Right cardiac atrium (tissue), 5 donors: ENCODE results near the gene HOMER3. TPM values are rescaled to one million over a fixed set of nuclear protein-coding genes. Genes with fewer than 3 reads are reported as not detected.
"Not testable (repeated sequence)": the region's sequence is repeated elsewhere in the genome, so short reads cannot be mapped to it uniquely, and the experiment has no call there.

Source experiments
- ATAC-seq, 2 donors: fragments of 200-7000 bp; cut with Tn5 transposase; one replicate each; pipeline versions ENCODE4 v1.8.0 to v1.9.1; 2020; ENCODE audit warnings: moderate library complexity in 2 of 2, mild to moderate bottlenecking in 1 of 2
- DNase-seq, 3 donors: peaks; one replicate each; pipeline ENCODE4 v3.0.0-alpha.2; 2020
- H3K27ac ChIP-seq: one replicate; pipeline ENCODE4 v1.5.1; 2013; ENCODE audit warnings: mild to moderate bottlenecking, low read length, control low read depth, moderate library complexity
- H3K27me3 ChIP-seq: one replicate; pipeline ENCODE4 v1.6.1; 2013; ENCODE audit not compliant: control insufficient read depth, insufficient read depth
- H3K4me1 ChIP-seq: one replicate; pipeline ENCODE4 v1.6.1; 2013; ENCODE audit warnings: low read length; ENCODE audit not compliant: control insufficient read depth, insufficient read depth
- H3K4me3 ChIP-seq: one replicate; pipeline ENCODE4 v1.5.1; 2013; ENCODE audit warnings: low read length, control low read depth
- H3K9me3 ChIP-seq: one replicate; pipeline ENCODE4 v1.6.1; 2013; ENCODE audit warnings: low read length; ENCODE audit not compliant: control insufficient read depth
- WGBS: extraction: QIAGEN DNeasy Blood & Tissue Kit; methylation state at CpG from one replicate; pipeline ENCODE4 v1.1.7; 2013; 5-methylcytosine and 5-hydroxymethylcytosine counted together
- intact Hi-C, 4 donors: fragments of 100-400 bp; cut with DNase I; formaldehyde crosslinking; loops; one replicate each; pipeline versions ENCODE4 v1.11.0 to v1.14.0; 2022 to 2023
- polyA plus RNA-seq: library from polyadenylated mRNA; stranded (reverse); fragments of 200-250 nt; gene quantifications from one replicate; pipeline ENCODE4 v1.2.3, GENCODE V29; 2013
- total RNA-seq, 4 donors: library from RNA; stranded (reverse); fragmentation: NEBNext Ultra II Directional; extraction: Animal tissue kit (Norgen Biotek cat#: 25700); gene quantifications; one replicate each; pipeline ENCODE4 v1.2.1, GENCODE V29; 2021
- donor health status: healthy with polysubstance abuse.
- donor health status: DM: no; HTN: yes; CAD: no.
- donor health status: DM: no; HTN: no; CAD: no.
- donor health status: DM: no; HTN: yes; CAD: no; lungs with severe emphysema.
- donor health status: DM: yes; HTN: yes; CAD: no.

The HOMER3 gene
- total and polyA plus RNA-seq, 5 donors: 10.2 to 26.5 (median 12.8) TPM

DNA sequence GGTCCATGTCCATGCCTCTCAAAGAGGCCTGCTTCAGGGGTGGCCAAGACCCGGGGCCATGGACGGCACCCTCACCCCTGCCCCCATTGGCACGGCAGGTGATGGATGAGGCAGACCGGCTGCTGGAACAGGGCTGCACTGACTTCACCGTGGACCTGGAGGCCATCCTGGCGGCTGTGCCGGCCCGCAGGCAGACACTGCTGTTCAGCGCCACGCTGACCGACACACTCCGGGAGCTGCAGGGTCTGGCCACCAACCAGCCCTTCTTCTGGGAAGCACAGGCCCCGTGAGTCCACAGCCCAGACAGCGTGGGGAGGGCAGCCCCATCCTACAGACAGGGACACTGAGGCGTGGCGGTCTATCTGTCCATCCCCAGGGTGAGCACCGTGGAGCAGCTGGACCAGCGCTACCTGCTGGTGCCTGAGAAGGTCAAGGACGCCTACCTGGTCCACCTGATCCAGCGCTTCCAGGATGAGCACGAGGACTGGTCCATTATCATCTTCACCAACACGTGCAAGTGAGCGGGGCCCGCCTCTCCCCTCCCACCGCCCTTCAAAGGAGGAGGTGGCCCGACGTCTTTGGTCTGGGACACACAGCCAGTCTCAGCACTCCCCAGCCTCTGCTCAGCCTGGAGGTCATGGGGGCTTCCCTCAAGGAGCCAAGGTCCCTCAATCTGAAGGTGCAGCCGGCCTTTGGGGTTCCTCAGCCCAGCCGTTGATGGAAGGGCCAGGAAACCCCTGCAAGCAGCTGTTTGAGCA is 18.6 kb downstream of the HOMER3 start:
- DNase-seq: peak in 1 of 3 donors; percentile 13
- WGBS: 85% methylated on average over 29 of the region's 29 CpGs
- H3K27me3 ChIP-seq: no peaks in the 10 kb centered on the region
- peaks cover 4% of the 10 kb centered on the region for H3K4me1 ChIP-seq
- no peaks in the 10 kb centered on the region for H3K9me3 ChIP-seq
- H3K27ac ChIP-seq: no peak overlapping the region
- no peak overlapping the region for H3K4me3 ChIP-seq
- intact Hi-C loops: no loop called here
- no peak for ATAC-seq

DNA sequence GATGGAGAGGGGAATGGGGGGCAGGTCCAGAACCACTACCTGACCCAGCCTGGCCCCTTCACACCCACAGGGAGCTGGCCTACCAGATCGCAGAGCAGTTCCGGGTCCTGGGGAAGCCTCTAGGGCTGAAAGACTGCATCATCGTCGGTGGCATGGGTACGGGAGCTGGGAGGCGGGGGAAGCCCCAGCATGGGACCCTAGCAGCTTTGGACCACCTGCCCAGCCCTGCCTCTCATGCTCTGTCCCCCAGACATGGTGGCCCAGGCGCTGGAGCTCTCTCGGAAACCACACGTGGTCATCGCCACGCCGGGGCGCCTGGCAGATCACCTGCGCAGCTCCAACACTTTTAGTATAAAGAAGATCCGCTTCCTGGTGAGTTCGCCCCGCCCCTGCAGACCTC is 19.4 kb downstream of the HOMER3 start:
- peak in 1 of 3 donors; percentile 15 for DNase-seq
- Histone ChIP-seq H3K27me3 (no peaks in the 10 kb centered on the region), H3K27ac (no peak overlapping the region), H3K9me3 (no peaks in the 10 kb centered on the region), H3K4me3 (no peak overlapping the region), H3K4me1 (peaks cover 4% of the 10 kb centered on the region)
- no peak for ATAC-seq
- WGBS: 94% methylated on average over 17 of the region's 17 CpGs
- intact Hi-C loops: no loop called here

DNA sequence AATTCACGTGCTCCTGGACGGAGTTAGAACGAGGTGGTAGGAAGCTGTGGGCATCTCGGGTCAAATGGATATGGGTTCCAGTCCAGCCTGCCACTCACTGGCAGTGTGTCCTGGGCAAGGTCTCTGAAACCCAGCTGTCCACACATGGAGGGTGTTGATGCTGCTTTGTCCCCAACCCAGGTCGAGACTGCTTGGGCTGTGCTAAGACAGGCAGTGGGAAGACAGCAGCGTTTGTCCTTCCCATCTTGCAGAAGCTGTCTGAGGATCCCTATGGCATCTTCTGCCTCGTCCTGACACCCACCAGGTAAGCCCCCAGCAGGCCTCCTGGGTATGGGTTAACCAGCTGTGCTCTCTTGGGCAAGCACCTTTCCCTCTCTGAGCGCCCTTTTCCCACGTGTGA is 20.6 kb downstream of the HOMER3 start:
- ATAC-seq: no peak
- no peak overlapping the region for H3K27ac ChIP-seq
- no peaks in the 10 kb centered on the region for H3K27me3 ChIP-seq
- 53% methylated on average over 9 of the region's 9 CpGs for WGBS
- peaks cover 4% of the 10 kb centered on the region for H3K4me1 ChIP-seq
- intact Hi-C loops: no loop called here
- H3K9me3 ChIP-seq: no peaks in the 10 kb centered on the region
- H3K4me3 ChIP-seq: peak overlapping the region; percentile 90
- no peak for DNase-seq

DNA sequence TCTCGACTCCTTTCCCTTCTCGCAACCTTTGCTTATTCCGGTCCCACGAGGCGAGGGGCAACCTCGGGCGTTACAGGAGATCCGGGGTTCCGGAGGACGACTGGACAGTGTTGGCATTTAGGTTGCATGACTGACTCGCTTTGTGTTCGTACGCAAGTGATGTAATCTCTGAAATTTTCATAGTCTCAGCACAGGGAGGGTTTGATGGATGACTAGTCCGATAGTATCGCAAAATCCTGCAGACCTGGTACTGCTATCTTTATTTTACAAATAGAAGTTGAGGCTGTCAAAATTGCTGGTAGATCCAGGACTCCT is 21.2 kb downstream of the HOMER3 start:
- Histone ChIP-seq H3K27ac (no peak overlapping the region), H3K4me1 (peaks cover 4% of the 10 kb centered on the region)

DNA sequence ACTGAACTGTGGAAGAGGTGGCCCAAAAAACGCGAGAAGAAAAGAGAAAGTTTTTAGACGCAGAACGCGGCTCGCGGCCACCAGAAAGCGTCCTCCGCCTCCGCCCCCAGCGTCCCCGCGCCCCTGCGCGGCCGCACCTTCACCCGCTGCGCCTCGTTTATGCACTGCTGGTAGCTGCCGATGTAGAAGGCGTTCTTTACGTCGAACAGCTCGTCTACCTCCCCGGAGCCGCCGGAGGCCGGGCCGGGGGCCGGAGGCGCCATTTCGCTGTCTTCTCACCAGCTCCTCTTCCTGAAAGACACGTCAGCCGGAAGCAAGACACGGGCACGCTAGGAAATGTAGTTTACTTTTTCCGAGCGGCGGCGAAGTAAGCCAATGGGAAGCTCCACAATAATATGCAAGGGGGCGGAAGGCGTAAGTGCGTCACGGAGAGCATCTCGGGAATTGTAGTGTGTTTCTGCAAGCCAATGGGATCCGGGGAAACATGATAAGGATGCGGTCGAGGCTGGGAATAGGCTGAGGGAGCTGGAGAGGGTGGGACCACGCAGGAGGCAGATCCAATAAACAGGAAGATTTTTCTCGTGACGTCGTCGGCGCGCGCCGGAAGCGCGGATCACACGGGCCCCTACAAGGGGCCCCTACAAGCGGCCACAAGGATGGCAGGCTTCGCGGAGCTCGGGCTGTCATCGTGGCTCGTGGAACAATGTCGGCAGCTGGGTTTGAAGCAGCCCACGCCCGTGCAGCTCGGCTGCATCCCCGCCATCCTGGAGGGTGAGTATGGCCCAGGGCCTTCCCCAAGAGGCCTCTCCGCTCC is 21.7 kb downstream of the HOMER3 start, which contains the start of the genes COPE and DDX49:
TSS of gene COPE (minus strand) at position 302 of the 814 bp plus-strand sequence. CDS start at position 263, 39 bp downstream.
TSS of gene DDX49 (plus strand) at position 630 of the 814 bp plus-strand sequence. CDS start at position 657, 27 bp downstream.
- peak within 1 kb of the TSS; percentile 97 for H3K27ac ChIP-seq
- peak; percentile 99 for ATAC-seq
- peaks cover 4% of the 10 kb centered on the region for H3K4me1 ChIP-seq
- peak within 1 kb of the TSS; percentile 94 for H3K4me3 ChIP-seq
- intact Hi-C loops: no loop called here
- WGBS: under 1% methylated on average over 72 of the region's 72 CpGs
- DNase-seq: peak; percentile 97 to 99 (median 98)
- no peaks in the 10 kb centered on the region for H3K9me3 ChIP-seq
- no peaks in the 10 kb centered on the region for H3K27me3 ChIP-seq

More for the DNA sequence above, 21.2 kb downstream of the HOMER3 start:
- no peaks in the 10 kb centered on the region for H3K9me3 ChIP-seq
- DNase-seq (no peak), ATAC-seq (no peak)
- under 1% methylated on average over 15 of the region's 15 CpGs for WGBS
- H3K4me3 ChIP-seq: peak overlapping the region; percentile 90
- intact Hi-C loops: no loop called here
- H3K27me3 ChIP-seq: no peaks in the 10 kb centered on the region

DNA sequence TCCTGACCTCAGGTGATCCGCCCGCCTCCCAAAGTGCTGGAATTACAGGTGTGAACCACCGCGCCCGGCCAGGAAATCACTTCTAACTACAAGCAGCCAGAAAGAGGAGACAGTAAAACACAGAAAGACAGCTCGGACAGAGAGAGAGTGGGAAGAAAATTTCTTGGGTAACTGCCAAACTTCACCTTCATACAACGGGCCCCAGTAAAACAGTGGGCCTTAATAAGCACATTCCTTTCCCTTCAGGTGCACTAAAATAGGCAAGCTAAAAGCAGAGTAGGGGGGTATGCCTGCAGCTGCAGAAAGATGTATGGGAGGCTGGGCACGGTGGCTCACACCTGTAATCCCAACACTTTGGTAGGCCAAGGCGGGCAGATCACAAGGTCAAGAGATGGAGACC is 23.4 kb downstream of the HOMER3 start:
- H3K4me3 ChIP-seq, H3K27me3 ChIP-seq, ATAC-seq, H3K27ac ChIP-seq, H3K4me1 ChIP-seq, DNase-seq, intact Hi-C loops, H3K9me3 ChIP-seq: not testable (repeated sequence)
- 84% methylated on average over 9 of the region's 9 CpGs for WGBS

DNA sequence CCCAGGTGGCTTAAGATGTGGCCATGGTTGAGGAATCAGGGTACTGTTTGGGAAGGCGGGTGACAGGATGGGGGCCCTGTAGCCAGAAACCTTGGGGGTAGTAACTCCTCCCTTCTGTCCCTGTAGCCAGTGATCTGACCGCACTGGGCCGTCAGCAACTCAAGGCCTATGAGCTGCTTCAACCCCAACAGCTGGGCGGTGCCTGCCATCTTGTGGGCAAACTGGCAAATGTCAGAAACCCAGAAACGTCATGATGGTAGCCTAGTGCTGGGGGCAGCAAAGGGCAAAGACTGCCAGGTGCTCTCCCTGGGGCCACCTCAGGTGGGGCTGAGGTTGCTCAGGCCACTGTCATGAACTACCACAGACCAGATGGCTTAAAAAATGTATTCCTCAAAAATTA is 25.4 kb downstream of the HOMER3 start:
- Histone ChIP-seq H3K27me3 (no peaks in the 10 kb centered on the region), H3K4me1 (peaks cover 4% of the 10 kb centered on the region), H3K27ac (no peak overlapping the region), H3K9me3 (no peaks in the 10 kb centered on the region), H3K4me3 (no peak overlapping the region)
- WGBS: 51% methylated on average over 5 of the region's 5 CpGs
- intact Hi-C loops: no loop called here
- ATAC-seq: no peak
- DNase-seq: peak in 2 of 3 donors; percentile 34 to 75

DNA sequence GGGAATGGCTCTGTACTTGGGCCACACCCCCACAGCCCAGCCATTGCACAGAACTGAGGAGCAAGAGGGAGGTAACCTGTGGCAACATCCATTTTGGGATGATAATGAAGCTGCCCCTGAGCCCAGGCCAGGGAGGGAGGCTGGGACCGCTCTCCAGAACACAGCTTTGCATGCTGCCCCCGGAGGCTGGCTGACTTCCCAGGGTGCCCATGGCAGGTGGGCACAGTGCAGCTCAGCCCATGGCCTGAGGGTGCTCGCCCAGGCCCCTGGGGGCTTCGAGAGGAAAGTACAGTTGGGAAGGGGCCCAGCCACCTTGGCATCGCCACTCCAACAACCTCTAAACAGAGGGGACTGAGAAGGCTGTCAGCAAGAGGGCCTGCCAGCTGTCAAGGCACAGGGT is 27.6 kb downstream of the HOMER3 start:
- 88% methylated on average over 5 of the region's 5 CpGs for WGBS
- intact Hi-C loops: no loop called here

DNA sequence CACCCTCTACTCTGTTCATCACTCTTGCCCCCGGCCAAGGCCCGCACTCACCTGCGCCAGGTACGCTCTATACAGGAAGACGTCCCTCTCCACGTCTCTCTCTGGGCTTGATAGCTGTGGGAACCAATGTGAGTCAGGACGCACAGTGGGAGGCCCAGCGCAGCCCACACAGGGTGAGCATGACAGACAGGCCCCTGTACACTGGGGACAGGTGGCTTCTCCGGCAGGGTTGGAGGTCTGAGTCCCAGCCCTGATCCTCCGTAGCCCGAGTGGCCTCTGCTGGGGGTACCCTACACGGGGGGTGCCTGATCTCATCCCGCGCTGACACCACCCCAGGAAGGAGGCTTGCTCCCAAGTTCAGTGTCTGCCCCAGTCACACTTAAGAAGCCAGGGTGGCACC is 28.1 kb downstream of the HOMER3 start:
- 96% methylated on average over 14 of the region's 14 CpGs for WGBS
- intact Hi-C loops: no loop called here
- no peaks in the 10 kb centered on the region for H3K4me1 ChIP-seq
- no peak overlapping the region for H3K27ac ChIP-seq
- no peaks in the 10 kb centered on the region for H3K27me3 ChIP-seq
- DNase-seq (peak in 1 of 3 donors; percentile 36), ATAC-seq (no peak)
- H3K9me3 ChIP-seq: no peaks in the 10 kb centered on the region
- no peak overlapping the region for H3K4me3 ChIP-seq

More for the DNA sequence above, 27.6 kb downstream of the HOMER3 start:
- ATAC-seq: no peak
- no peaks in the 10 kb centered on the region for H3K4me1 ChIP-seq
- DNase-seq: peak in 1 of 3 donors; percentile 21
- no peaks in the 10 kb centered on the region for H3K9me3 ChIP-seq
- no peak overlapping the region for H3K4me3 ChIP-seq
- no peaks in the 10 kb centered on the region for H3K27me3 ChIP-seq
- no peak overlapping the region for H3K27ac ChIP-seq

DNA sequence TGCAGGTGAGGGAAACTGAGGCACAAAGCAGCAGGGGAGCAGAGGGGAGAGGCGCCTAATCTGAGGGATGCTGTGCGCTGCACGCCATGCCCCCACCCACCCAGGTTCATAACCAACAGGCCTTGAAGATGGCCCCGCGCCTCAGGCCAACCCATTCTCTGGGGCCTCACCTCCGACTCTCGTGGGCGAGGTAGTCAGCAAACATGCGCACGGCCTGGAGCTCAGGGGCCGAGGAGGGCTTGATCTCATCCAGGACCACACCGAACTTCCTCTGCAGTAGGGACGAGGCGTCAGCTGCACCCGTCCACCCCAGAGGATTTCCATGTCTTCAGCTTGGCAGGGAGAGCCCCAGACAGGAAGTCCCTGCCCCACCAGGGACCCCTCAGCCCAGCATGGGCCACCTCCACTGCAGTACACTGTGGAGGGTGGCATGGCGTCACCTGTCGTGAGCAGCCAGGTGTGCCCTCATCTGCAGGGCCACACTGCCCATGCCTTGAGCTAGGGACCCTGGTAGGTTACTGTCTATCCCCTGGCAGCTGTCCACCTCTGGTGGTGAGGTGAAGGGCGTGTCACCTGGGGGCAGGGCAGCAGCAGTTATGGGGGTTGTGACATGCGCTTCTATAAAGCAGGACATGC is 30.1 kb downstream of the HOMER3 start:
- Histone ChIP-seq H3K9me3 (no peaks in the 10 kb centered on the region), H3K4me3 (no peak overlapping the region), H3K27ac (no peak overlapping the region), H3K27me3 (no peaks in the 10 kb centered on the region), H3K4me1 (no peaks in the 10 kb centered on the region)
- DNase-seq: no peak
- intact Hi-C loops: no loop called here
- WGBS: 93% methylated on average over 19 of the region's 19 CpGs
- ATAC-seq: no peak

DNA sequence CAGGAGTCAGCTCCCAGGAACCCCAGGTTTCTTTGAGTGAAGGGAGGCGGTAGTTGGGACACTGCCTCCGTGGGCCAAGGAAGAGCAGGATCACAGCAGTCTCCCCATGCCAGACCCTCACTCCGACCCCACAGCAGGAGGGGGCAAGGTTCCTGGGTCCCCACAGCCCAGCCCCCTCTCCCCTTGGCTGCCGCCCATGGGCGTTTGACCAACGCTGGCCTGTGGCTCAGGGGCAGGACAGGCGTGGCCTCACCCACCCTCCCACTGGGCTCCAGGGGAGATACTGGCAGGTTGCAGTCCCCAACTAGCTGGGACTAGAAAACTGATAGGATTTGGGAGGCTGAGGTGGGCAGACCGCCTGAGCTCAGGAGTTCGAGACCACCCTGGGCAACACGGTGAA is 31.0 kb downstream of the HOMER3 start:
- 92% methylated on average over 10 of the region's 10 CpGs for WGBS
- Histone ChIP-seq H3K4me1 (no peaks in the 10 kb centered on the region), H3K27me3 (no peaks in the 10 kb centered on the region), H3K27ac (no peak overlapping the region), H3K9me3 (no peaks in the 10 kb centered on the region), H3K4me3 (no peak overlapping the region)
- ATAC-seq (no peak), DNase-seq (no peak)
- intact Hi-C loops: no loop called here
